Measurements from ENCODE around the gene PFDN1.

Gene PFDN1

GRCh38 chr5:140230373-140230772, 72.5 kb downstream of the PFDN1 start:
- TF ChIP-seq CTCF (IDR thresholded peaks at IDR 0.05; ENCODE audit: low read depth, low read length): no peak
- H3K4me3 ChIP-seq (replicated peaks in 1 of 2; ENCODE audit: low read depth in 2 of 2, low read length in 2 of 2): no peak overlapping the region
- DNase-seq (ENCODE audit: low read depth in 2 of 2): no peak

- DNase-seq (ENCODE audit: low read depth in 2 of 2): no peak
- TF ChIP-seq CTCF (IDR thresholded peaks at IDR 0.05; ENCODE audit: low read depth, low read length): no peak
- no peak overlapping the region for H3K4me3 ChIP-seq (replicated peaks in 1 of 2; ENCODE audit: low read depth in 2 of 2, low read length in 2 of 2)
Observed at GRCh38 chr5:140228364-140228837, 74.5 kb downstream of the PFDN1 start.

DNA sequence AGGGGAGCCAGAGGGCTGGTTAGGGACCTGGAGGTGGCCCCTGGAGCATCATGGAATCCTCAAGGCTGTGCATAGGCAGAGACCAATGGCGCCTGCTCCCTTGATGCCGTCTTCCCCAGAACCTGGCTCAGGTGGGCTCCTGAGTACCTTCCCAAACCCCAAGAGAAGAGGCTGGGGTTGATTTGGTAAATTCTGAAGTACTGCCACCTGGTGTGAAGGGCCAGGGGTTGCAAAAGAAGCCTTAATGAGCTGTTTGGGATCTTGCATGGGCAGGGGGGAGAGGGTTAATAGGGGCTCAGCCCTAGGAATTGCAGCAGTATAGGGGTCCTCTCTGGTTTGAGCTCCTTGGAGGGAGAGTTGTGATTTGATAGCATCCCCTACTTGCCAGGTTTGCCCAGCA, 75.9 kb downstream of the PFDN1 start:
- H3K4me3 ChIP-seq (replicated peaks in 1 of 2; ENCODE audit: low read depth in 2 of 2, low read length in 2 of 2): no peak overlapping the region
- DNase-seq (ENCODE audit: low read depth in 2 of 2): no peak
- TF ChIP-seq CTCF (IDR thresholded peaks at IDR 0.05; ENCODE audit: low read depth, low read length): no peak

DNA sequence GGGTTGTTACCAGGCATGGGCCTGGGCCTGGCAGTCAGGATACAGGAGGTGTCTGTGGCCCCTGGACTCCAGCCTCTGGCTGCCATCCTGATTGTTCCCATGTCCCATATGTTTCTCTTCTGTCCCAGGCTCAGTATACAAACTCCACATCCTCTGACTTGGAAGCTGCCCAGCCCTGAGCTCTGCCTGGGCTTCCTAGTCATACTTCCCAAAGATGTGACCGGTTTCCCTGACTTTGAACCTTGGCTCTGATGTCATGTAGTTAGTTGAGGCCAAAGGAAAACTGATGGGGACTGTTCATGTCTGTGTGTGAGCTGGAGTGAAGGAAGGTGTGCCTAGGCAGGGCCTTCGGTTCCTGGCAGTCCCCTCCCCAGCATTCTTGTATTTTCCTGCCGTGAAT, 77.5 kb downstream of the PFDN1 start:
- no peak overlapping the region for H3K4me3 ChIP-seq (replicated peaks in 1 of 2; ENCODE audit: low read depth in 2 of 2, low read length in 2 of 2)
- DNase-seq (ENCODE audit: low read depth in 2 of 2): no peak
- TF ChIP-seq CTCF (IDR thresholded peaks at IDR 0.05; ENCODE audit: low read depth, low read length): no peak

DNA sequence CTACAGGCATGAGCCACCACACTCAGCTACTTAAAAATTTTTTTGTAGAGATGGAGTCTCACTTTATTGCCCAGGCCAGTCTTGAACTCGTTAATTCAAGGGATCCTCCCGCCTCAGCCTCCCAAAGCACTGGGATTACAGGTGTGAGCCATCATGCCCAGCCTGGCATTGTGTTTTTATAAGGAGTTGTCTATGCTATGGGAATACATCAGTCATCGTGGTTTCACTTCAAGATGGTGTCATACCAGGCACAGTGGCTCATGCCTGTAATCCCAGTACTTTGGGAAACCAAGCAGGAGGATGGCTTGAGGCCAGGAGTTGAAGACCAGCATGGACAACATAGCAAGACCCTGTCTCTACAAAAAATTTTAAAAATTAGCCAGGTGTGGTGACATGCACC, 78.2 kb downstream of the PFDN1 start:
- no peak overlapping the region for H3K4me3 ChIP-seq (replicated peaks in 1 of 2; ENCODE audit: low read depth in 2 of 2, low read length in 2 of 2)
- no peak for TF ChIP-seq CTCF (IDR thresholded peaks at IDR 0.05; ENCODE audit: low read depth, low read length)
- DNase-seq (ENCODE audit: low read depth in 2 of 2): no peak

GRCh38 chr5:140223567-140223966, 79.3 kb downstream of the PFDN1 start:
- H3K4me3 ChIP-seq (replicated peaks in 1 of 2; ENCODE audit: low read depth in 2 of 2, low read length in 2 of 2): no peak overlapping the region
- no peak for DNase-seq (ENCODE audit: low read depth in 2 of 2)
- TF ChIP-seq CTCF (IDR thresholded peaks at IDR 0.05; ENCODE audit: low read depth, low read length): no peak

- TF ChIP-seq CTCF (IDR thresholded peaks at IDR 0.05; ENCODE audit: low read depth, low read length): no peak
- DNase-seq (ENCODE audit: low read depth in 2 of 2): no peak
- H3K4me3 ChIP-seq (replicated peaks in 1 of 2; ENCODE audit: low read depth in 2 of 2, low read length in 2 of 2): no peak overlapping the region
Observed at GRCh38 chr5:140222416-140222815, 80.5 kb downstream of the PFDN1 start.
